Measurements from ENCODE around the gene RASAL1. TPM values are rescaled to one million over a fixed set of nuclear protein-coding genes. Genes with fewer than 3 reads are reported as not detected.
"Not testable (repeated sequence)": the region's sequence is repeated elsewhere in the genome, so short reads cannot be mapped to it uniquely, and the experiment has no call there.

Gene RASAL1
- total RNA-seq, 1 experiment from 2014 or later = 2.3 TPM

GRCh38 chr12:113142886-113143332 is 7.3 kb upstream of the RASAL1 start:
- DNase-seq (ENCODE audit: extremely low read depth, low read depth) = no peak

GRCh38 chr12:113142173-113142885 is 6.8 kb upstream of the RASAL1 start:
- no peak for DNase-seq (ENCODE audit: extremely low read depth, low read depth)

- not testable (repeated sequence) for DNase-seq (ENCODE audit: extremely low read depth, low read depth)
Observed at GRCh38 chr12:113141716-113142115, 6.2 kb upstream of the RASAL1 start.

GRCh38 chr12:113140706-113141105 is 5.1 kb upstream of the RASAL1 start:
- no peak for DNase-seq (ENCODE audit: extremely low read depth, low read depth)

GRCh38 chr12:113138826-113139225 is 3.3 kb upstream of the RASAL1 start:
- no peak for DNase-seq (ENCODE audit: extremely low read depth, low read depth)

GRCh38 chr12:113137861-113138783 is 2.6 kb upstream of the RASAL1 start:
- no peak for DNase-seq (ENCODE audit: extremely low read depth, low read depth)

- DNase-seq (ENCODE audit: extremely low read depth, low read depth) = peak; percentile 5
Observed at GRCh38 chr12:113136990-113137511, 1.5 kb upstream of the RASAL1 start.

- peak; percentile 23 for DNase-seq (ENCODE audit: extremely low read depth, low read depth)
Observed at GRCh38 chr12:113136128-113136989, 798 bp upstream of the RASAL1 start.

GRCh38 chr12:113134521-113134951 is 1.0 kb downstream of the RASAL1 start:
- DNase-seq (ENCODE audit: extremely low read depth, low read depth) = no peak

- no peak for DNase-seq (ENCODE audit: extremely low read depth, low read depth)
Observed at GRCh38 chr12:113134071-113134470, 1.5 kb downstream of the RASAL1 start.

GRCh38 chr12:113133666-113134065 is 1.9 kb downstream of the RASAL1 start:
- DNase-seq (ENCODE audit: extremely low read depth, low read depth) = no peak

- DNase-seq (ENCODE audit: extremely low read depth, low read depth) = no peak
Observed at GRCh38 chr12:113133036-113133435, 2.5 kb downstream of the RASAL1 start.

GRCh38 chr12:113131556-113131955 is 4.0 kb downstream of the RASAL1 start:
- DNase-seq (ENCODE audit: extremely low read depth, low read depth) = no peak

- no peak for DNase-seq (ENCODE audit: extremely low read depth, low read depth)
Observed at GRCh38 chr12:113130457-113131135, 5.0 kb downstream of the RASAL1 start.

- no peak for DNase-seq (ENCODE audit: extremely low read depth, low read depth)
Observed at GRCh38 chr12:113129664-113130456, 5.7 kb downstream of the RASAL1 start.

- no peak for DNase-seq (ENCODE audit: extremely low read depth, low read depth)
Observed at GRCh38 chr12:113128802-113129663, 6.5 kb downstream of the RASAL1 start.

GRCh38 chr12:113127791-113128199 is 7.8 kb downstream of the RASAL1 start:
- DNase-seq (ENCODE audit: extremely low read depth, low read depth) = no peak

Data from NCI-H460 (cell line).